K562 (cell line): ENCODE measurements around the gene TCF12.

Experiments used
- ARHGAP35 ChIP-seq: fragments of 450-650 bp; IDR thresholded peaks from 2 replicates; pipeline ENCODE4 v1.6.1; 2018; ENCODE audit not compliant: partially characterized antibody
- ATF7 ChIP-seq: fragments of 450-650 bp; IDR thresholded peaks from 2 replicates; pipeline ENCODE4 v1.7.1; 2014; ENCODE audit warnings: mild to moderate bottlenecking, moderate library complexity
- CHD4 ChIP-seq: fragments of 200-600 bp; sonication (generic); IDR thresholded peaks from 3 replicates; pipeline ENCODE4 v1.6.1; 2012; ENCODE audit warnings: low read depth, mild to moderate bottlenecking, mixed read lengths, low read length, inconsistent platforms; ENCODE audit not compliant: insufficient read depth, insufficient replicate concordance, poor library complexity, severe bottlenecking
- HMGN3 ChIP-seq: IDR thresholded peaks from 2 replicates; pipeline ENCODE4 v1.6.1; 2011; ENCODE audit warnings: borderline replicate concordance, low read depth, mild to moderate bottlenecking, mixed read lengths, low read length; ENCODE audit not compliant: insufficient read length; ENCODE audit errors: extremely low read depth
- JUN ChIP-seq, 2 experiments: sonication (generic) in 1 of 2; formaldehyde crosslinking in 1 of 2; IDR thresholded peaks; 2 replicates each; pipeline versions ENCODE4 v1.6.1 to v1.8.0; 2012 to 2022; ENCODE audit warnings: borderline replicate concordance in 2 of 2, mild to moderate bottlenecking in 2 of 2, improper control_type of control experiment in 1 of 2, low read depth in 1 of 2, low read length in 1 of 2, missing genetic modification reagents in 1 of 2
- JUNB ChIP-seq: fragments of 450-650 bp; formaldehyde crosslinking; conservative IDR thresholded peaks from 2 replicates; pipeline ENCODE4 v1.4.0; 2020; ENCODE audit warnings: mild to moderate bottlenecking
- KLF1 ChIP-seq: fragments of 450-650 bp; IDR thresholded peaks from 2 replicates; pipeline ENCODE4 v1.6.1; 2016; ENCODE audit warnings: missing genetic modification characterization, missing compliant biosample characterization
- PHB2 ChIP-seq: fragments of 450-650 bp; IDR thresholded peaks from 2 replicates; pipeline ENCODE4 v1.6.1; 2017; ENCODE audit warnings: low read depth
- TF ChIP-seq, protein P1 (sequence below), 3 experiments: IDR thresholded peaks in 2 of 3; conservative IDR thresholded peaks in 1 of 3; 2 replicates each; pipeline ENCODE4 v1.5.1; 2011 to 2012; ENCODE audit warnings: low read length in 3 of 3, mild to moderate bottlenecking in 3 of 3, control low read depth in 2 of 3, improper control_type of control experiment in 1 of 3, inconsistent platforms in 1 of 3, low read depth in 1 of 3, mixed read lengths in 1 of 3, moderate library complexity in 1 of 3; ENCODE audit not compliant: insufficient read depth in 2 of 3
- TF ChIP-seq, protein P2 (sequence below): sonication (generic); formaldehyde crosslinking; IDR thresholded peaks from 2 replicates; pipeline ENCODE4 v1.8.1; 2023; ENCODE audit warnings: mild to moderate bottlenecking, missing genetic modification reagents, moderate library complexity
- TF ChIP-seq, protein P3 (sequence below): fragments of 450-650 bp; IDR thresholded peaks from 2 replicates; pipeline ENCODE4 v1.6.1; 2017; ENCODE audit warnings: mild to moderate bottlenecking, moderate library complexity

DNA sequence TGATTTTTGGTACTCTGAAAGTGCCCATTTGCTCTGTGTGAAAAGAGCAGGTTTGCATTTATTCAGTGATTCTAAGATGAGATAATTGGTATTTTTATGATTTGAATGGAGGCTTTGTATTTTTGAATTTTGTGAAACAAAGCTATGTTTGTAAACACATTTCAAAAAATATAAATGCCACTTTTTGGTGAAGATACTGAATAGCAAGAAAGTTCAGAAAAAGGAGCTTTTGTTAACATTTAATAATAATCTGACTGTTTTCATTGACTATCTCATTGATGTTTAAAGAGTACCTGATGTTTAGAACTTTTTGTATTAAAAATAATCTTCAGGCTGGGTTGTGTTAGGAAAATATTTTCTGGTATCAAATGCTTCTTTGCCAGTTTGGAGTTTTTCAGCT is 23.7 kb downstream of the TCF12 start:
- TF ChIP-seq, protein P1, sequence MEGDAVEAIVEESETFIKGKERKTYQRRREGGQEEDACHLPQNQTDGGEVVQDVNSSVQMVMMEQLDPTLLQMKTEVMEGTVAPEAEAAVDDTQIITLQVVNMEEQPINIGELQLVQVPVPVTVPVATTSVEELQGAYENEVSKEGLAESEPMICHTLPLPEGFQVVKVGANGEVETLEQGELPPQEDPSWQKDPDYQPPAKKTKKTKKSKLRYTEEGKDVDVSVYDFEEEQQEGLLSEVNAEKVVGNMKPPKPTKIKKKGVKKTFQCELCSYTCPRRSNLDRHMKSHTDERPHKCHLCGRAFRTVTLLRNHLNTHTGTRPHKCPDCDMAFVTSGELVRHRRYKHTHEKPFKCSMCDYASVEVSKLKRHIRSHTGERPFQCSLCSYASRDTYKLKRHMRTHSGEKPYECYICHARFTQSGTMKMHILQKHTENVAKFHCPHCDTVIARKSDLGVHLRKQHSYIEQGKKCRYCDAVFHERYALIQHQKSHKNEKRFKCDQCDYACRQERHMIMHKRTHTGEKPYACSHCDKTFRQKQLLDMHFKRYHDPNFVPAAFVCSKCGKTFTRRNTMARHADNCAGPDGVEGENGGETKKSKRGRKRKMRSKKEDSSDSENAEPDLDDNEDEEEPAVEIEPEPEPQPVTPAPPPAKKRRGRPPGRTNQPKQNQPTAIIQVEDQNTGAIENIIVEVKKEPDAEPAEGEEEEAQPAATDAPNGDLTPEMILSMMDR (IDR thresholded peaks at IDR 0.05 in 2 of 3, conservative IDR thresholded peaks at IDR 0.05 in 1 of 3; ENCODE audit: insufficient read depth in 2 of 3, low read depth in 1 of 3, low read length in 3 of 3) = no peak
- TF ChIP-seq, protein P2, sequence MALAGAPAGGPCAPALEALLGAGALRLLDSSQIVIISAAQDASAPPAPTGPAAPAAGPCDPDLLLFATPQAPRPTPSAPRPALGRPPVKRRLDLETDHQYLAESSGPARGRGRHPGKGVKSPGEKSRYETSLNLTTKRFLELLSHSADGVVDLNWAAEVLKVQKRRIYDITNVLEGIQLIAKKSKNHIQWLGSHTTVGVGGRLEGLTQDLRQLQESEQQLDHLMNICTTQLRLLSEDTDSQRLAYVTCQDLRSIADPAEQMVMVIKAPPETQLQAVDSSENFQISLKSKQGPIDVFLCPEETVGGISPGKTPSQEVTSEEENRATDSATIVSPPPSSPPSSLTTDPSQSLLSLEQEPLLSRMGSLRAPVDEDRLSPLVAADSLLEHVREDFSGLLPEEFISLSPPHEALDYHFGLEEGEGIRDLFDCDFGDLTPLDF (CRISPR knock-in tag) = no peak
- TF ChIP-seq ARHGAP35 (no peak), PHB2 (no peak), KLF1 (no peak), JUNB (CRISPR knock-in tag) (no peak), HMGN3 (no peak), ATF7 (no peak), CHD4 (no peak), JUN (IDR thresholded peaks at IDR 0.05; ENCODE audit: borderline replicate concordance, low read depth, low read length) (no peak), JUN (CRISPR knock-in tag; IDR thresholded peaks at IDR 0.05; ENCODE audit: borderline replicate concordance) (no peak)
- TF ChIP-seq, protein P3, sequence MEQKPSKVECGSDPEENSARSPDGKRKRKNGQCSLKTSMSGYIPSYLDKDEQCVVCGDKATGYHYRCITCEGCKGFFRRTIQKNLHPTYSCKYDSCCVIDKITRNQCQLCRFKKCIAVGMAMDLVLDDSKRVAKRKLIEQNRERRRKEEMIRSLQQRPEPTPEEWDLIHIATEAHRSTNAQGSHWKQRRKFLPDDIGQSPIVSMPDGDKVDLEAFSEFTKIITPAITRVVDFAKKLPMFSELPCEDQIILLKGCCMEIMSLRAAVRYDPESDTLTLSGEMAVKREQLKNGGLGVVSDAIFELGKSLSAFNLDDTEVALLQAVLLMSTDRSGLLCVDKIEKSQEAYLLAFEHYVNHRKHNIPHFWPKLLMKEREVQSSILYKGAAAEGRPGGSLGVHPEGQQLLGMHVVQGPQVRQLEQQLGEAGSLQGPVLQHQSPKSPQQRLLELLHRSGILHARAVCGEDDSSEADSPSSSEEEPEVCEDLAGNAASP = no peak
